NCI-H2171 (cell line): ENCODE measurements around the gene FXN.
"Not testable (repeated sequence)": the region's sequence is repeated elsewhere in the genome, so short reads cannot be mapped to it uniquely, and the experiment has no call there.

ENCODE experiments used
- DNase-seq: peaks from one replicate; lab custom pipeline; 2025; lab: John Stamatoyannopoulos, UW

FXN gene

GRCh38 chr9:69027355-69028097 lies 8.0 kb upstream of the FXN start:
- peak; percentile 5 for DNase-seq

GRCh38 chr9:69028754-69029153 lies 6.8 kb upstream of the FXN start:
- no peak for DNase-seq

- DNase-seq: no peak
Observed at GRCh38 chr9:69029535-69029934, 6.0 kb upstream of the FXN start.

GRCh38 chr9:69030851-69031645 lies 4.5 kb upstream of the FXN start:
- DNase-seq: no peak

- DNase-seq: no peak
Observed at GRCh38 chr9:69034071-69034470, 1.5 kb upstream of the FXN start.

GRCh38 chr9:69036309-69036708 lies 757 bp downstream of the FXN start:
- no peak for DNase-seq

- DNase-seq: no peak
Observed at GRCh38 chr9:69036799-69037198, 1.2 kb downstream of the FXN start.

- no peak for DNase-seq
Observed at GRCh38 chr9:69040646-69041045, 5.1 kb downstream of the FXN start.

GRCh38 chr9:69044240-69045219 lies 9.0 kb downstream of the FXN start:
- no peak for DNase-seq

GRCh38 chr9:69045821-69046220 lies 10.3 kb downstream of the FXN start:
- DNase-seq: no peak

GRCh38 chr9:69046723-69047122 lies 11.2 kb downstream of the FXN start:
- DNase-seq: no peak

- no peak for DNase-seq
Observed at GRCh38 chr9:69047371-69047770, 11.8 kb downstream of the FXN start.

GRCh38 chr9:69049094-69049493 lies 13.5 kb downstream of the FXN start:
- no peak for DNase-seq

- DNase-seq: not testable (repeated sequence)
Observed at GRCh38 chr9:69050936-69051335, 15.4 kb downstream of the FXN start.

- DNase-seq: no peak
Observed at GRCh38 chr9:69054989-69055388, 19.4 kb downstream of the FXN start.

- no peak for DNase-seq
Observed at GRCh38 chr9:69056191-69056815, 20.8 kb downstream of the FXN start.

- no peak for DNase-seq
Observed at GRCh38 chr9:69058101-69058500, 22.5 kb downstream of the FXN start.

GRCh38 chr9:69060766-69061165 lies 25.2 kb downstream of the FXN start:
- DNase-seq: no peak

- no peak for DNase-seq
Observed at GRCh38 chr9:69062195-69062594, 26.6 kb downstream of the FXN start.

GRCh38 chr9:69063839-69064238 lies 28.3 kb downstream of the FXN start:
- DNase-seq: no peak

GRCh38 chr9:69065660-69066059 lies 30.1 kb downstream of the FXN start:
- no peak for DNase-seq

- DNase-seq: no peak
Observed at GRCh38 chr9:69066955-69067354, 31.4 kb downstream of the FXN start.
